Activated CD4-positive, alpha-beta T cell treated with anti-CD3 and anti-CD28 coated beads for 24 hours (primary cell): ENCODE measurements around the gene SEC14L6.

Source experiments
- DNase-seq, 2 donors: peaks; one replicate each; pipeline ENCODE4 v3.0.0-alpha.2; 2020; ENCODE audit warnings: low read depth in 2 of 2

Gene SEC14L6

DNA sequence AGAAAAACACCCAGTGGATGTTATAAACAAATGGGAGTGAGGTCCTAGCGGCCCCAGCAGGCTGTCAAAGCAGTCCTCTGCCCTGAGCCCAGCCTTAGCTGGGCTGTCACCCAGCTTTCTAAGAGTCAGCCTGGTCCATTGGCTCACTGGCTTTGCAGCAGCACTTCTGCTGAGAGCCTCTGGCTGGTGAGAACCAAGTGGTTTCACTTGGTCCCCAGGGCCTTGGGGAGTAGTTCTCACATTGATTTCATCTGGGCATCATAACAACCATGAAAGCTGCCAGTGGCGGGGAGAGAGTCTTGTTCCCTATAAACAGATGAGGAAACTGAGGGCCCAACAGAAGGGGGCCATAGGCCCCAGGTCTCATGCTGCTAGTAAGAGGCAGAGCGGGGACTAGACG, 11.4 kb downstream of the SEC14L6 start:
- no peak for DNase-seq

DNA sequence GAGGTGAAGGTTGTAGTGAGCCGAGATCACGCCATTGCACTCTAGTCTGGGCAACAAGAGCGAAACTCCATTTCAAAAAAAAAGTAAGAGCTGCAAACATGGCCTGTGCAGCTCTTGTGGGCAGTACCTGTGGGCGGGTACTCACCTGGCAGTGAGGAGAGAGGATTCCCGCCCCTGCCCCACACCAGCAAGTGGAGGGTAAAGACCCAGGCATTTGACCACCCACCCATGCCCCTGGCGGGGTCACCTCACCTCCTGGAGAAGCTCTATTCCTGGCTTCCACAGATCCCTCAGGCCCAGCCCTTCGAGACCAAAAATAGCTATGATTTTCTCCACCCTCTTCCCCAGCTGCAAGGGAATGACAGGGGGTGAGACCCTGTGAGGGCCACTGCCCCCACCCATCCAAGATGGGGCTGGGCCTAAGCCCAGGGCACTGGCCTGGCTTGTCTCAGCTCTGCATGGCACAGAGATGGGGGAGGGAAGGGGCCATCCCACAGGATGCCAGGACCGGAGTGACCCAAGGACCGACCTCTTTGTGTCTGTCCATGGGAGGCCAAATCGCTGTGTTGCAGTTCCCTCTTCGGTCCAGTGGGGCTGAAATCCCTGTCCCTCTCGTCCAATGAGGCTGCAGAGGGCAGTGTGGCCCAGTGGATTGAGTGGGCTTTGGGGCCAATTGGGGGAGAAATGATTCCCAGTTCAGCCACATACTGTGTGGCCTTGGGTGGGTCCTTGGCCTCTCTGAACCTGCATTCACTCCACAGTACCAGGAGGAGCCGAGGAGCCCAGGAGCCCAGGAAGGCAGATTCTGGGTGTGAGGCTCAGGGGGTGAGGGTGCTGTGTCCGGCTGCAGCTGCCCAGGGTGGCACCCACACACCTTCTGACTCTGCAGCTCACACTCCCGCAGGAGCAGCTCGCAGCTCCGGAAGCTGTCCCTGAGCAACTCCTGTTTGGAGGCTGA, 14.6 kb downstream of the SEC14L6 start:
- no peak for DNase-seq

DNA sequence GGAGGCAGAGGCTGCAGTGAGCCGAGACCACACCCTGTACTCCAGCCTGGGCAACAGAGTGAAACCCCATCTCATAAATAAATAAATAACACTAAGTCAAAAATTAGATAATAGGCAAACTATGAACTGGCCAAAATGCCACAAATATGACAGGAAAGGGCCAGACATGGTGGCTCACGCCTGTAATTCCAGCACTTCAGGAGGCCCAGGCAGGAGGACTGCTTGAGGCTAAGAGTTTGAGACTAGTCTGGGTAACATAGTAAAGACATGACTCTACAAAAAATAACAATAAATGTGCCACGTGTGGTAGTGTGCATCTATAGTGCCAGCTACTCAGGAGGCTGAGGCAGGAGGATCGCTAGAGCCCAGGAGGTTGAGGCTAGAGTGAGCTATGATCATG, 19.9 kb downstream of the SEC14L6 start:
- DNase-seq: no peak

DNA sequence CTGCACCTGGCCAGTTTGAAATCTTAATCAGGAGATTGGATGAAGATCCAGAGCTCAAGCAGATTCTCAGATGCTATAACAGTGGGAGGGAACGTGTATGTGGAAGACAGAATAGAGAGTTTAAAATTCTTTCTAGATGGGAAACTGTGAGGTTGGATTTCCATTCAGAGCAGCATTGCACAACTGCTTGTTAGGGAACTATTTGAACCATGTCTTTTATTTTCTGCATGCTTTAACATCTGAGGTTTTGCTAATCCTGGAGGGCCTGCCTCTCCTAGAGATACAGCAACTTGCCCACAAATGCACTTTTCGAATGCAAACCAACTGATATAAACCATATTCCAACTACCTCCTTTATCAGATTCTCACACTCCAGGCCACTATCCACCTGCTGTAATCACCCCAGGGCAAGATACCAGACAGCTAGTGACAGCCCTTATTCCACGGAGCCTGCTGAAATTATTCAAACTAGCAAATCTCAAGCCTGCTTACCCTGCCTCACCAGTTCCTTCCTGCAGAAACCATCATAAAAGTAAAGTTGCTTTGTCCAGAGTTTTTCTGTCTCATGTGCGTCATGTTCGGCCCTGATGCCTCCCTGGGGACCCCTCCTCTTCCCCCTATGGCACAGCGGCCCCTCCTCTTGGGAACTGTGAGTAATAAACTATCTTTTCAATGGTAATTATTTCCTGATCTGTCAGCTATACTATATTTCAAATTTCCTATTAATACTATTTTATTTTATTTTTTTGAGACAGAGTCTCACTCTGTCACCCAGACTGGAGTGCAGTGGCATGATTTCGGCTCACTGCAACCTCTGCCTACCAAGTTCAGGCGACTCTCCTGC, 22.7 kb downstream of the SEC14L6 start:
- no peak for DNase-seq

DNA sequence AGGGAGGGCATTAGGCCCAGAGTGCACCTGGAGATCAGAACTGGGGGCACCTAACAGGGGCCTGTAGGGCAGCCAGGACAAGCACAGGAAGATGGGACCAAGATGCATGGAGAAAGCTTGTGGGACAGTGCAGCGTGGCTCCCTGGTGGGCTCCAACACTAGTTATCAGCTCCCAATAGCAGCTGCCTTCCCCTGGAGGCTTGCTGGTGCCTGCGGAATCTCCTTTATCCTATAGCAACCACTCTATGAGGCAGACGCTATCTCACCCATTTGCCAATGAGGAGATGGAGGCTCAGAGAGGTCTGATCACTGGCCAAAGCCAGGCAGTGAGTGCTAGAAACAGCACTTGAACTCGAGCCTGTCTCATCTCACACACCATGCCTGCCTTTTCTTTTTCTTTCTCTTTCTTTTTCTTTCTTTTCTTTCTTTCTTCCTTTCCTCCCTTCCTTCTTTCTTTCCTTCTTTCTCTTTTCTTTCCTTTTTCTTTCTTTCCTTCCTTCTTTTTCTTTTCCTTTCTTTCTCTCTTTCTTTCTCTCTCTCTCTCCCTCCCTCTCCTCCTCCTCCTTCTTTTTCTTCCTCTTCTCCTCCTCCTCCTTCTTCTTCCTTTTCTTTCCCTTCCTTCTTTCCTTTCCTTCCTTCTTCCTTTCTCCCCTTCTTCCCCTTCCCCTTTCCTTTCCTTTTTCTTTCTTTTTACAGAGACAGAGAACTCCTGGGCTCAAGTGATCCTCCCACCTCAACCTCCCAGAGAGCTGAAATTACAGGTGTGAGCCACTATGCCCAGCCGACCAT, 25.0 kb downstream of the SEC14L6 start:
- no peak for DNase-seq

DNA sequence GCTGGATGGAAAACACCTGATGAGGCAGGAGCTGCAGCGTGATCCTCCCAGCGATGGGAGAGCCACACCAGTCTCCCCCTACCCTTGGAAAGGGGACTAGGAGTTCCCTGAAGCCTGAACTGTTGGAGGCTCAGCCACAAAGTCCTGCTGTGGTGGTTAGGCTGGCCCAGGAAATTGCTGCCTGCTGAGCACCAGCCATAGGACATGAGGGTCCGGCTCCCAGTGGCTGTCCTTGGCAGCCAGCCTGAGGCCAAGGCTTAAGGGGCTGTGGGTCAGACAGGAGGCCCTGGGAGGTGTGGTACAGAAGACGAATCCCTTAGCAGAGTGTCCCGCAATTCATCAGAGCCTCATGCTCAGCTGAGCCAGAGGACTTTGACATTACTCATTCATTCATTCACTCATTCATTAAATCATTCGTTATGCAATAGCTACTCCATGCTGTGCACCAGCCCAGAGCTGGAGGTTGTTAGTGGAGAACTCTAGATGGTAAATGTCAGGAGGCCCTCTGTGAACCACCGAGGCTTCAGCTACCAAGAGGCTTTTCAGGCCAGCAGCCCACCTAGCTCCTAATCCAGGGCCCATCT, 26.6 kb downstream of the SEC14L6 start:
- DNase-seq: no peak

DNA sequence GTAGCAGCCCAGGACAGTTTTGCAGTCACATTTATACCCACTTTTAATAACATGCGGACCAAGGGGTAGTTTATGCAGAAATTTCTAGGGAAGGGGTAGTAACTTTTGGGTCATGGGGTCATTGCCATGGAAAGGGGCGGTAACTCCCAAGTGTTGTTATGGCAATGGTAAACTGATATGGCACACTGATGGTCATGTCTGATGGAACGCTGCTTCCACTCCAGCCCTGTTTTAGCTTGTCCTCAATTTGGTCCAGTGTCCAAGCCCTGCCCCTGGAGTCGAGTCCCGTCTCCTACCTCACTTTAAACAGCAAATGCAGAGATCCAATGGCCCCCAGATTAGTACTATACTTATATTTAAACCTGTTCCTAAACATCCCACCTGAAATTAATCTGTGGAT, 29.8 kb downstream of the SEC14L6 start:
- no peak for DNase-seq

DNA sequence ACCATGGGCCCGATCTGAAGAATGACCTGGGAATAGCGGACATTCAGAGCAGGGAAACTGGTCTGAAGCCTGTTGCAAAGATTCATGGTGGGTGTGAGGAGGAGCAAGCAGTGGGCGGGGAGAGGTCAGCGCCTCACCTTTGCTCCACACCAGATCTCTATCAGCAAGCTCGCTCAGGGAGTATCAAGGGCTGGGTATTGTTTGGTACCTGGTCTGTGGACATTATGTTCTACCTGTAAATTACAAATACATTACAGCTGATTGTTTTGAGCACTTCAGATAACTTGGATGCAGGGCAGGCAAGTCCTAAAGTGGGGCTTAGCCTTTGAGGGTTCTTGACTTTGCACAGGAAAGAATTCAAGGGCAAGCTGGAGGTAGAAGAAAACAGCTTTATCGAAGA, 30.3 kb downstream of the SEC14L6 start:
- DNase-seq: no peak

DNA sequence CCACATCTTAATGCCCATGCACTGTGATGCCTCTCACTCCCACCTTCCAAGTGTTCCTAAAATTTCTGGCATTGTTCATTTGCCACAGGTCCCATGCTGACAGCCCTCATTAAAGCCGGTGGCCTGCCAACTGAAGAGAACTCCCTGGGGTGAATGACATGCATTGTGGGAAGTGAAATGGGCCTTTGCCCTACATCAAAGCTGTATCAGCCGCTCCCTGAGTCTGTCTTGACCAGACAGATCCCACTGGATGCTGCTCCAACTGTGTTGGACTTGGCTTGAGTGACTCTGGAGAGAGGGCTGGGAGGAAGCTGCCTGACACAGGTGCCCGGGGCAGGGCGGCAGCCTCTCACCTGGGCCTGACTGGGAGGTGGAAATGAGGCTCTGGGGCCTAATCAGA, 32.3 kb downstream of the SEC14L6 start:
- no peak for DNase-seq

DNA sequence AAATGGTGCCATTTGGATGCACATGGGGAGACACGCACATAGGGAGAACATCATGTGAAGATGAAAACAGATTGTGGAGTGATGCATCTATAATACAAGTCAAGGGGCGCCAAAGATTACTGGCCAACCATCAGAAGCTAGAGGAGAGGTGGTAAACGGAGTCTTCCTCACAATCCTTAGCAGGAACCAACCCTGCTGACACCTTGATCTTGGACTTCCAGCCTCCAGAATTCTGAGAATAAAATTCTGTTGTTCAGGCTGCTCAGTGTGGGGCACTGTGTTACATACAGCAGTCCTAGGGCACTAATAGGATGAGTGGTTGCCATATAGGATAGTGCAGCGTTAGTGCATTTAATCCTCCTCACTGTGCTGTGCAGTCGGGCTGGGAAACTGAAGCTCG, 33.1 kb downstream of the SEC14L6 start:
- DNase-seq: no peak

DNA sequence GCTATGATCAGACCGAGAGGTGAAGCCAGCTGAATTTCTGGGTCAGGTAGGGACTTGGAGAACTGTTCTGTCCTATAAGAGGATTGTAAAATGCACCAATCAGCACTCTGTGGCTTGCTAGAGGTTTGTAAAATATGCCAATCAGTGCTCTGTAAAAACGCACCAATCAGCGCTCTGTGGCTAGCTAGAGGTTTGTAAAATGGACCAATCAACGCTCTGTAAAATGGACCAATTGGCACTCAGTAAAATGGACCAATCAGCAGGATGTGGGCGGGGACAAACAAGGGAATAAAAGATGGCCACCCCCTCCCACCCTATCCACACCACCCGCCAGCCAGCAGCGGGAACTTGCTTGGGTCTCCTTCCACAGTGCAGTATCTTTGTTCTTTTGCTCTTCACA, 34.6 kb downstream of the SEC14L6 start:
- no peak for DNase-seq

DNA sequence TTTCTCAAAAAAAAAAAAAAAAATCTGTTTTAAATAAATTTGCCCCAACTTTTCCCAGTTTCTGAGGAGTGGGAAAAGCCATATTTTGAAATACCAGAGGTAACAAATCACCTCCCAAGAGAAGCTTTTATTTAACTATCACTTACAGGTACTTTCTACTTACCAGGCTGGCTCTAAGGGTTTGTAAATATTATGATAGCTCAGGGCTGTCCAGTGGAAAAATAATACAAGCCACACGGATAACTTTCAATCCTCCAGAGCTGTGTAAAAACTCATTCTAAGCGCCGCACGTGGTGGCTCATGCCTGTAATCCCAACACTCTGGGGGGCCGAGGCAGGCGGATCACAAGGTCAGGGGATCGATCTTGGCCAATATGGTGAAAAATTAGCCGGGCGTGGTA, 35.4 kb downstream of the SEC14L6 start:
- no peak for DNase-seq

DNA sequence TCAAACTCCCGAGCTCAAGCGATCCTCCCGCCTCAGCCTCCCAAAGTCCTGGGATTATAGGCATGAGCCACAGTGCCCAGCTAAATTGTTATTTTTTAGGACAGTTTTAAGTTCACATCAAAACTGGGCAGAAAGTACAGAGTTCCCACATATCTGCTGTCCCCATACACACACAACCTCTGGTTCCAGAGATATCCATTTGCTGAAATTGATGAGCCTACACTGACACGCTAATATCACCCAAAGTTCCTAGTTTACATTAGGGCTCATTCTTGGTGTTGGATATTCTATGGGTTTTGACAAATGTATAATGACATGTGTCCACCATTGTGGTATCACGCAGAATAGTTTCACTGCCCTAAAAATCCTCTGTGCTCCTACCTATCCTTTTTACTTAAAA, 38.3 kb downstream of the SEC14L6 start:
- DNase-seq: no peak

DNA sequence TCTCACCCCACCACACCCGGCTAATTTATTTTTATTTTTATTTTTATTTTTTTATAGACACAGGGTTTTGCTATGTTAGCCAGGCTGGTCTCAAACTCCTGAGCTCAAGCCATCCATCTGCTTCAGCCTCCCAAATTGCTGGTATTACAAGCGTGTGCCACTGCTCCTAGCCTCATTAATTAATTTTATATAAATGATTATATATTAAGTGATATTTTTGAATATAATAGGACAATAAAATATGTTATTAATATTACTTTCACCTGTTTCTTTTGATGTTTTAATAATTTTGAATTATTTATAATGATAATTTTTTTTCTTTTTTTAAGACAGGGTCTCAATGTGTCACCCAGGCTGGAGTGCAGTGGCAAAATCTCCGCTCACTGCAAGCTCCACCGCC, 38.9 kb downstream of the SEC14L6 start:
- no peak for DNase-seq

DNA sequence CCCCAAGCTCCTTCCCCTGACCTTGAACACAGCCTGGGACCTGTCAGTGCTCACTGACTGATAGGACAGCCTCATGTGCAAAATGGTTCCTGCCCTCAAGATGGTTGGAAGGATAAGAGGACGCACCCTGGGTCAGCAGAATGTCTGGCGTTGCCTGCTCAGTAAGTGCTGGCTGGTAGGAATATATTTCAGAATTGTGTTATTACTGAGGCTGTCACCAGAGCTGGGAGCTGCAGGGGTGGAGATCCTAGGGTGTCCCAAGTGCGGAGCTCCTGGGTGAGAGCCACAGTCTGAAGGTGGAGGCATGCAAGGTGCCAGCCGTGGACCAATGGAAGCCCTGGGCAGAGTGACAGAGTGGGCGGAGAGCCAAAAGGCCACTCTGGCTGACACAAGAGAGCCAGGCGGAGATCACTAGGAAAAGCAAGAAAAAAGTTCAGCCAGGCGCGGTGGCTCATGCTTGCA, 40.0 kb downstream of the SEC14L6 start:
- DNase-seq: no peak

DNA sequence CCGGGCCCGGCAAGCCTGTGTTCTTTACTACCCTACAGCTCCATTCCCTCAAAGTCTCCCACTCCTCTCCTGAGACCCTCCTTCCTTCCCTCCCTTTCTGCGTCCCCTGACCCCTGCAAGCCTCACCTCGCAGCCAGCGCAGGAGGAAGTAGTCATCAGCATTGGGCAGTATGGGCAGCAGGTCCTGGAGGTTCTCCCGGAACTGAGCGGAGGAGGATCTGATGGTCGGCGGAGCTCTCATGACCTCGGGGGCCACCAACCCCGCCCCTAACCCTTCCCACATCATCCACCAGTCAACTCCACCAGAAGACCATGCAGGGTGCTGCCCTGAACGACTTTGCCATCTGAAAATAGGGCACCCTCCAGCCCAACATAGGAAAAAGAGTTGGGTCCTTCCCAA, 43.0 kb downstream of the SEC14L6 start:
- DNase-seq: no peak

DNA sequence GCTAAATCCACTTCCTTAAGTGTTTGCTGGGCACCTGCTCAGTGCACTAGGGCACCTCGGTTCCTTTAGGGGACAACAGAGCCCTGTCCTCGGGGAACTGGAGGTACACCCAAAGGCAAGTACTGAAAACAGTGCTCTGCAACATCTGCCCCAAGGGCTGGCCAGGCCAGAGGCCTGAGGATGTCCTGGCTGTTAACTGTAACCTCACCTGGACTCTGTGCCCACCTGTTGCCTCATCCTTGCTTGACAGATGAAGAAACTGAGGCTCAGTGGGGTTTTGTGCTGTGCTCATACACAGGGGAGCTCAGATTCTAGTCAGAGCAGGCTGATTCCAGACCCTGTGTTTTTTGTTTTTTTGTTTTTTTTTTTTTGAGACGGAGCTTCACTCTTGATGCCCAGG, 43.6 kb downstream of the SEC14L6 start:
- DNase-seq: no peak

DNA sequence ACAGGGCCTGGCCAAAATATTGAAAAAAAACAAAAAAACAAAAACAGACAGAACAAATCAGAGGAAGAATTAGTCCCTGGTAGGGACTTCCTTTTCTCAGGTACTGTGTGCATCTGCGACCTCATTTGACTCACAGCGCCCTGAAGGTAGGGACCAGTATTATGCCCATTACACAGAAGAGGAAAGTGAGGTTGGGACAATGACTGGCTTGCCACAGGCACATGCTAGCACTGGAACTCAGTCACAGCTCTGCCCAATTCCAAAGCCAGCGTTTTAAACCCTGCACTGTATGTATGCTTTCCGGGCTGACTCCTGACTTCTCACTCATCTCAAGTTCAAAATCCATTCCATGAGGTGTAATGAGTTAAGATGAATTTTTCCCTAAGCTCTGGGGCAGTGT, 44.4 kb downstream of the SEC14L6 start:
- DNase-seq: no peak

DNA sequence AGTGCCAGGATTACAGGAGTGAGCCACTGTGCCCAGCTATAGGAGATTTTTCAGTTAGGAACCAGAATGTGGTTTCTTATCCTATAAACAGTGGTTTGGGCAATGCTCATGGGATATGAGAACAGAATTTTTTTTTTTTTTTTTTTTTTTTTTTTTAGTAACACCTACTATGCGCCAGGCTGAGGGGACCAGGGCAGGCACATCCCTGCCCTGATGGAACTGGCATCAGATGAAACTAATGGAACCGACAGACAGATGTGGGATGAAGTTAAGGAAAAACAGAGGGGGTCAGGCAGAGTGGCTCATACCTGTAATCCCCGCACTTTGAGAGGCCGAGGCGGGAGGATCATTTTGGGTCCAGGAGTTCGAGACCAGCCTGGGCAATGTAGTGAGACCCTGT, 45.9 kb downstream of the SEC14L6 start:
- no peak for DNase-seq

DNA sequence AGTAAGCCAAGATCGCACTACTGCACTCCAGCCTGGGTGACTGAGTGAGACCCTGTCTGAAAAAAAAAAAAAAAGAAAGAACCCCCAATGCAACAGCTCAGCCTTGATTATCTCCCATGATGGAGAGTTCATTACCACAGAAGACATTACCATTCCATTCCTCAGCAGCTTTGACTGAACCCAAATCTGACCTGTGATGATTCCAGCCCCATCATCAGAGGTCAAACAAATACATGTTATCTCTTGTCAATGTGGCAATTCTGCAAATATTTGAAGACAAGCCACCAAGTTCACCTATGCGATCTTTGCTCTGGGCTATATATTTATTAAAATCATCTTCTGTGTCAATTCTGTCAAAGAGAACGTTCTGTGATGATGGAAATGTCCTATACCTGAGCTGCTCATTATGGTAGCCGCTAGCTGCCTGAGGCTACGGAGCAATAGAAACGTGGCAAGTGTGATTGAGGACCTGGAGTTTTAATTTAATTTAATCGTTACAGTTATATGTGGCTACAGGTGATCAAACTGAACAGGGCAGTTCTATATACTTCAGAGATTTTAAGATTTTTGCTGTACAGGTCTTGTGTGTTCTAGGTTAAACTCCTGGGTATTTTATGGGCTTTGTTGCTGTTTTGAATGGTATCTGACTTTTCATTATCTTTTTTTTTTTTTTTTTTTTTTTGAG, 48.9 kb downstream of the SEC14L6 start:
- DNase-seq: no peak
